ENCODE measurements around the gene CDKAL1. TPM values are rescaled to one million over a fixed set of nuclear protein-coding genes. Genes with fewer than 3 reads are reported as not detected.
A peak's percentile ranks its signal among the peaks of the same experiment; 100 is the strongest.

The CDKAL1 gene
- total RNA-seq, 6 experiments from 2014 or later = 9.2 to 14.3 (median 11.9) TPM

DNA sequence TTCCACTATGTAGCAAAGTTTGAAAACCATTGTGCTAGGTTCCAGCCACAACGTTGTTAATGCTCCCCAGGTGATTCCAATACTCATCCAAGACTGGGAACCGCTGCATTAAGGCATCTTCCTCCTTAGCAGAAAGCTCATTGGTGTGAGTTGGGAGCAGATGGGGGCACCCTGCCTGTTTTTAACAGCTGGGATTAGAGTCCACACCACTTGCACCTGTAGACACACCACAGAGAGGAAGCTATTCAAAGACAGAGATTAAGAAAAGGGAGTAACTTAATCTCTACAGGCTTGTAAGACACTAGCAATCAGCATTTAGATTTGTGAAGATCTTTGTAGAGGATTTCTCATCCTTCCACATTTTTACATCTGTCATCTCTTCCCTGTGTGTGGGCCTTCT is 725.4 kb downstream of the CDKAL1 start:
- peaks cover 12% of the 10 kb centered on the region for H3K27me3 Mint-ChIP-seq (ENCODE audit: insufficient read depth)
- H3K36me3 Mint-ChIP-seq (ENCODE audit: low read depth) = no peaks in the 10 kb centered on the region
- no peak overlapping the region for H3K27ac Mint-ChIP-seq
- TF ChIP-seq, protein P1, sequence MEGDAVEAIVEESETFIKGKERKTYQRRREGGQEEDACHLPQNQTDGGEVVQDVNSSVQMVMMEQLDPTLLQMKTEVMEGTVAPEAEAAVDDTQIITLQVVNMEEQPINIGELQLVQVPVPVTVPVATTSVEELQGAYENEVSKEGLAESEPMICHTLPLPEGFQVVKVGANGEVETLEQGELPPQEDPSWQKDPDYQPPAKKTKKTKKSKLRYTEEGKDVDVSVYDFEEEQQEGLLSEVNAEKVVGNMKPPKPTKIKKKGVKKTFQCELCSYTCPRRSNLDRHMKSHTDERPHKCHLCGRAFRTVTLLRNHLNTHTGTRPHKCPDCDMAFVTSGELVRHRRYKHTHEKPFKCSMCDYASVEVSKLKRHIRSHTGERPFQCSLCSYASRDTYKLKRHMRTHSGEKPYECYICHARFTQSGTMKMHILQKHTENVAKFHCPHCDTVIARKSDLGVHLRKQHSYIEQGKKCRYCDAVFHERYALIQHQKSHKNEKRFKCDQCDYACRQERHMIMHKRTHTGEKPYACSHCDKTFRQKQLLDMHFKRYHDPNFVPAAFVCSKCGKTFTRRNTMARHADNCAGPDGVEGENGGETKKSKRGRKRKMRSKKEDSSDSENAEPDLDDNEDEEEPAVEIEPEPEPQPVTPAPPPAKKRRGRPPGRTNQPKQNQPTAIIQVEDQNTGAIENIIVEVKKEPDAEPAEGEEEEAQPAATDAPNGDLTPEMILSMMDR (IDR thresholded peaks at IDR 0.05) = no peak
- no peak overlapping the region for H3K4me3 Mint-ChIP-seq
- no peaks in the 10 kb centered on the region for H3K9me3 Mint-ChIP-seq
- peaks cover 11% of the 10 kb centered on the region for H3K4me1 Mint-ChIP-seq (ENCODE audit: low read depth)
- no peak for DNase-seq

DNA sequence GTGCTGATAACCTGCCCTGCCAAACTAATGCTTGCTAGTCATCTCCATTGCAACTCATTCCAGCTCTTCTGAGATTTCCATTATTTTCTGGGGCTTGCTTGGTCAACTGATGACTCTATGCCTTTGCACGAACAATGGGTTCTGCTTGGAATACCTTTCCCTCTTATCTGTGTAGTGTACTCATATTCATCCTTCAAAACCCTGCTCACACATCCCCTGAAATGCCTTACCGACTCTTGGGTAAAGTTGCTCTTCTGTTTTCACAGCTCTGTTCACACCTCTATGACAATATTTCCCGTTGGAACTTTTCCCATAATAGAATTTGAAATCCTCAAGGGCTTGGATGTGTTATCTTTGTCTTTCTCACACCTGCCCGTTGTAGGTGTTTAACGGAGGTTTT is 728.2 kb downstream of the CDKAL1 start:
- Mint-ChIP-seq H3K27me3 (ENCODE audit: insufficient read depth) (peaks cover 6% of the 10 kb centered on the region), H3K9me3 (no peaks in the 10 kb centered on the region), H3K4me3 (no peak overlapping the region), H3K4me1 (ENCODE audit: low read depth) (peaks cover 29% of the 10 kb centered on the region), H3K27ac (no peak overlapping the region), H3K36me3 (ENCODE audit: low read depth) (no peaks in the 10 kb centered on the region; the same call in 1 of the 2 replicates)
- no peak for DNase-seq
- TF ChIP-seq, protein P1 (IDR thresholded peaks at IDR 0.05) = no peak

DNA sequence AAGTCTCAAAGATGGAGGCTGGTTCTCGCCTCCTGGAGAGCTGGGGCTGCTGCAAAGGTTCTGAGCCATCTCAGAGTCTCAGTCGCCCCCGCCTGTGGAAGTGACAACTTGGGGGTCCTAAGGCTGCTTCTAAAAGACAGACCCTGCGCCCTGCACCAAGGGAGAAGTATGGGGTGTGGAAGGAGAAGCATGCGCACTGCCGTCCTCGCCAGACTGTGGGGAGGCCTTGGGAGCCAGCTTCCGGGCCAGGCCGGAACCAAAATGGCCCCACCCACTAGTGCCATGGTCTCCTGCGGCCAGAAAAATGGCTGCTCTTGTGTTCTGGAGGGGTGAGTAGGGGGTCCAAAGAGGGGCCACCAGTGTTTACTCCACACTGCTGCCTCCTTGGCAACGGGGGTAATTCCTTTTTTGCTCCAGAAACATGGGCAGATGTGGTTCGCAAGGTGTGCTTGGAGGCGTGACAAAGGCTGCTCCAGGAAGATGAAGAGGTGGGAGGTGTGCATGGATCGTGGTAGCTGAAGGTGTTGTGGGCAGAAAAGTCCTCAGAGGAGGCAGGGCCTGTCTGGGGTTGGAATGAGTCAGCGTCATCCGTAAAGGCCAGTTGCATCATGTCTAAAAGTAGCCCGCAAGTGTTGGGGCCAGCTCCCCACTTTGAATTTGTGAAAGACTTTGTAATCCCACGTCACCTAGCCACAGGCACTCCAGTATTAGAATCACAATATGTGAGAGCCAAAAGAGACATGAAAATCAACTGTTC is 729.5 kb downstream of the CDKAL1 start:
- Mint-ChIP-seq H3K36me3 (ENCODE audit: low read depth) (no peaks in the 10 kb centered on the region; the same call in 1 of the 2 replicates), H3K27me3 (ENCODE audit: insufficient read depth) (peaks cover 6% of the 10 kb centered on the region), H3K4me1 (ENCODE audit: low read depth) (peaks cover 29% of the 10 kb centered on the region), H3K4me3 (no peak overlapping the region), H3K9me3 (no peaks in the 10 kb centered on the region), H3K27ac (no peak overlapping the region)
- no peak for DNase-seq
- TF ChIP-seq, protein P1 (IDR thresholded peaks at IDR 0.05) = no peak

DNA sequence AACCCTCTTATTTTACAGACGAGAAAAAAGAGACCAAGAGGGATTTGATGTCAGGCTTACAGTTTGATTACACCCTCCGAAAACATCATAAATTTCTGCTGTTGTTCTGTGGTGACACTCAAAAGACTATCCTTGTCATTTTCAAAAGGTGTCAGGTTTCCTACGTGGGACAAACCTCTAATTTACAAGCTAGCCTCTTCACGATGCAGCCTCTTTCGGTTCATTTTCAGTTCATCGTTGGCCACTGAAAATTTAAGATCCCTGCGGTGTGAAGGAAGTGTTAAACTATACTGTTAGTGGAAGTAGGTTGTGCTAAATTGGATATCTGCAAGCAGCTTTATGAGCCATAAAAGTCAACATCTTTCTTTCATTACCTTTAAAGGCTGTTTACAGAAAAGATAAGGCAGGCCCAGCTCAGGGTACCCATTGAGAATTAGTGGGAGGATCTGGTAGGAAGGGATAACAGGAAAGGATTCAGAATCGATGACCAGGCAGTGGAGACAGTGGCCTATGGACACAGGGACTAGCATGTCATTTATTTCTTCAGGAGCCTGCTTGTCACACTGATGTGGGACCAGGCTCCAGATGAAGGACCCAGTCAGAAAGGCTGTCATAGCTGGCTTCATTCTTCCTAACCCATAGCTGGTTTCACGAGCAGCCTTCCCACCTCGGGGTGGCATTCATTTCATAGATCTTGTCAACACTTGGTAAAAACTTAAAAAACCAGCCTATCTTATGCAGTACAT is 730.2 kb downstream of the CDKAL1 start:
- DNase-seq = no peak
- Mint-ChIP-seq H3K9me3 (no peaks in the 10 kb centered on the region), H3K4me3 (no peak overlapping the region), H3K36me3 (ENCODE audit: low read depth) (no peaks in the 10 kb centered on the region; the same call in 1 of the 2 replicates), H3K27ac (no peak overlapping the region), H3K27me3 (ENCODE audit: insufficient read depth) (peaks cover 6% of the 10 kb centered on the region), H3K4me1 (ENCODE audit: low read depth) (peaks cover 29% of the 10 kb centered on the region)
- TF ChIP-seq, protein P1 (IDR thresholded peaks at IDR 0.05) = no peak

DNA sequence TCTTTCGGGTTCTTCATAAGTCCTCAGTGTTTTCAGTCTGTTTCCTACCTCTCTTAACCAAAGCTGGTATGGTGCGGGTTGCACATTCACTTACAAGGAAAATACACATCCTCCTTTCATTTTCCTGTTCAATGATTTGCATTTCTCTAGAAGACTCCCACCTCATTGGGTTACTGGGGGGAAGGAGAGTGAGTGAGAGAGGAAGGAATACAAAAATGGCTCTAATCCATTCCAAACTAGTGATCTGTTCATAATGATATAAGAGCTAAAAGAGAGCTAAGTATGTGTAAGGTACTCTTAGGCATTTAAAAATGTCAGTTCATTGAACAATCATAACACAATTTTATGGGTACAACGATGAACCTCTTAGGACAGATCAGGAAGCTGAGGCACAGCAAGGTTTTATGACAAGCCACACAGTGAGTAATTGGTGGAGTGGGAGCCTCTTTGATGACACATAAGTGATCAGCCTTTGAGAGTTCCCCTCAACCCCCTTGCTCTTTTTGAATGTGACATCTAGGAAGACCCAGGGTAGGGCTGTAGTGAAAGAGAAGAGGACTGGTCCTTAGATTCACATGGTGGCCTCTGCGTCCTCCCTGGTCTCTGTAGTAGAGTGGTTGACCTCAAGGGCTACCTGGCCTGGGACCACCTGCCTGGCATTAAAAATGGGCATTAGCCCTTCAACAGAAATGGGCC is 730.9 kb downstream of the CDKAL1 start:
- H3K9me3 Mint-ChIP-seq = no peaks in the 10 kb centered on the region
- no peak overlapping the region for H3K4me3 Mint-ChIP-seq
- H3K36me3 Mint-ChIP-seq (ENCODE audit: low read depth) = no peaks in the 10 kb centered on the region; the same call in 1 of the 2 replicates
- H3K27ac Mint-ChIP-seq = peak overlapping the region; percentile 48
- peaks cover 4% of the 10 kb centered on the region for H3K27me3 Mint-ChIP-seq (ENCODE audit: insufficient read depth)
- TF ChIP-seq, protein P1 (IDR thresholded peaks at IDR 0.05) = no peak
- H3K4me1 Mint-ChIP-seq (ENCODE audit: low read depth) = peaks cover 29% of the 10 kb centered on the region
- DNase-seq = no peak
